Endothelial cell of umbilical vein (primary cell): ENCODE measurements around the gene ZKSCAN2. TPM values are rescaled to one million over a fixed set of nuclear protein-coding genes. Genes with fewer than 3 reads are reported as not detected.

Experiments
- BruUV-seq: library from RNA; stranded (reverse); fragments of 400-500 nt; replicated peaks from 2 replicates; lab custom pipeline; 2021; lab: Mats Ljungman, UMichigan
- CTCF ChIA-PET: fragments of 300-600, 350-600 bp; sonication (Branson Sonifier 250); formaldehyde crosslinking; loops from one replicate; lab custom pipeline; 2021; ENCODE audit warnings: antibody characterized with exemption, inconsistent platforms; lab: Charles Lee
- POLR2A ChIA-PET: fragments of 300-600, 350-600 bp; sonication (Branson Sonifier 250); formaldehyde crosslinking; loops from one replicate; lab custom pipeline; 2021; ENCODE audit warnings: antibody characterized with exemption, inconsistent platforms; lab: Charles Lee
- DNase-seq: peaks from one replicate; pipeline ENCODE4 v3.0.0-alpha.2; 2011; ENCODE audit warnings: low read depth, low spot score
- FAIRE-seq: peaks from 2 replicates; lab custom pipeline; 2011; peaks lifted over from hg19 to GRCh38; lab: Jason Lieb, UNC
- H2AFZ ChIP-seq: 2 replicates; pipeline ENCODE4 v1.6.0; 2012; ENCODE audit warnings: low read depth, low read length, control low read depth, inconsistent platforms
- H3K27ac ChIP-seq: 2 replicates; pipeline ENCODE4 v1.5.1; 2011; ENCODE audit warnings: low read depth, mild to moderate bottlenecking, control low read depth, low read length, moderate library complexity; ENCODE audit not compliant: insufficient read depth
- H3K27me3 ChIP-seq, 2 experiments: 2 replicates each; pipeline versions ENCODE4 v1.6.0 to v1.6.1; 2011; ENCODE audit warnings: low read length in 2 of 2, mixed read lengths in 1 of 2; ENCODE audit not compliant: control insufficient read depth in 2 of 2, insufficient read depth in 2 of 2
- H3K36me3 ChIP-seq, 2 experiments: 2 replicates in 1 of 2; 3 replicates in 1 of 2; pipeline ENCODE4 v1.5.1; 2011; ENCODE audit warnings: low read length in 2 of 2, mild to moderate bottlenecking in 1 of 2, moderate library complexity in 1 of 2; ENCODE audit not compliant: control insufficient read depth in 2 of 2, insufficient read depth in 2 of 2; ENCODE audit errors: extremely low read depth in 1 of 2
- H3K4me1 ChIP-seq: 3 replicates; pipeline ENCODE4 v1.5.1; 2011; ENCODE audit warnings: mild to moderate bottlenecking, low read length; ENCODE audit not compliant: control insufficient read depth, insufficient read depth; ENCODE audit errors: extremely low read depth
- H3K4me2 ChIP-seq: 2 replicates; pipeline ENCODE4 v1.6.1; 2011; ENCODE audit warnings: low read length, control low read depth, mixed read lengths; ENCODE audit not compliant: insufficient read depth
- H3K4me3 ChIP-seq, 3 experiments: fragments of 200-600 bp in 1 of 3; sonication (generic), shearing (Covaris generic) in 1 of 3; replicated peaks in 1 of 3; 2 replicates each; pipeline ENCODE4 v1.5.1; 2011 to 2016; ENCODE audit warnings: control low read depth in 3 of 3, low read length in 3 of 3, mild to moderate bottlenecking in 2 of 3, inconsistent platforms in 1 of 3, low read depth in 1 of 3, moderate library complexity in 1 of 3; ENCODE audit not compliant: insufficient read depth in 1 of 3
- H3K79me2 ChIP-seq: 2 replicates; pipeline ENCODE4 v1.6.0; 2012; ENCODE audit warnings: low read length, inconsistent platforms; ENCODE audit not compliant: control insufficient read depth, insufficient read depth
- H3K9ac ChIP-seq: replicated peaks from 2 replicates; pipeline ENCODE3; 2011; ENCODE audit warnings: low read length, control low read depth; ENCODE audit not compliant: insufficient read depth; ENCODE audit errors: extremely low read depth
- H3K9me1 ChIP-seq: replicated peaks from 3 replicates; pipeline ENCODE4 v1.6.0; 2011; ENCODE audit warnings: mild to moderate bottlenecking, low read length; ENCODE audit not compliant: control insufficient read depth, insufficient read depth; ENCODE audit errors: extremely low read depth
- H3K9me3 ChIP-seq: replicated peaks from 2 replicates; pipeline ENCODE4 v1.5.1; 2012; ENCODE audit warnings: low read length, inconsistent platforms; ENCODE audit not compliant: control insufficient read depth, insufficient read depth
- H4K20me1 ChIP-seq: replicated peaks from 2 replicates; pipeline ENCODE3; 2011; ENCODE audit warnings: mild to moderate bottlenecking, low read length; ENCODE audit not compliant: control insufficient read depth, insufficient read depth; ENCODE audit errors: extremely low read depth
- EZH2 ChIP-seq: IDR thresholded peaks from 2 replicates; pipeline ENCODE4 v1.6.1; 2012; ENCODE audit warnings: borderline replicate concordance, low read depth, mild to moderate bottlenecking, moderate library complexity, low read length, inconsistent platforms; ENCODE audit not compliant: severe bottlenecking
- FOS ChIP-seq: IDR thresholded peaks from 2 replicates; pipeline ENCODE4 v1.6.1; 2011; ENCODE audit warnings: mild to moderate bottlenecking, low read length, moderate library complexity, borderline replicate concordance; ENCODE audit not compliant: insufficient read depth
- GATA2 ChIP-seq: IDR thresholded peaks from 2 replicates; pipeline ENCODE4 v1.7.0; 2011; ENCODE audit warnings: low read depth, mild to moderate bottlenecking, moderate library complexity, mixed read lengths, low read length; ENCODE audit not compliant: insufficient read length, insufficient read depth
- JUN ChIP-seq: IDR thresholded peaks from 2 replicates; pipeline ENCODE4 v1.6.1; 2011; ENCODE audit warnings: borderline replicate concordance, low read depth; ENCODE audit not compliant: insufficient read length, insufficient read depth
- MYC ChIP-seq: IDR thresholded peaks from one replicate; pipeline ENCODE4 v1.6.1; 2011; ENCODE audit warnings: mild to moderate bottlenecking, low read depth, low read length
- POLR2A ChIP-seq: IDR thresholded peaks from 2 replicates; pipeline ENCODE4 v1.6.1; 2012; ENCODE audit warnings: low read depth, mild to moderate bottlenecking, control low read depth, low read length
- POLR2AphosphoS5 ChIP-seq: IDR thresholded peaks from 2 replicates; pipeline ENCODE4 v1.6.1; 2012; ENCODE audit warnings: low read depth, mild to moderate bottlenecking, control low read depth, low read length, moderate library complexity; ENCODE audit not compliant: insufficient read depth
- dilution Hi-C: fragments of 300-500 bp; cut with MboI; formaldehyde crosslinking; loops from one replicate; pipeline ENCODE4 v1.15.0; 2019; ENCODE audit warnings: low sequenced_read_pairs; ENCODE audit not compliant: extremely low pct_ligation_motif_present
- intact Hi-C: fragments of 100-400 bp; cut with micrococcal nuclease; formaldehyde crosslinking; loops from one replicate; pipeline ENCODE4 v1.10.0; 2022
- polyA plus RNA-seq, 4 experiments: library from polyadenylated mRNA; depleted of rRNA in 3 of 4; stranded (reverse) in 3 of 4; unstranded in 1 of 4; fragments of >200 nt; gene quantifications; 2 replicates each; pipeline versions ENCODE4 v1.2.1 to v1.2.3, GENCODE V29; 2011 to 2012; ENCODE audit warnings: missing spikeins in 1 of 4
- total RNA-seq: library from RNA; stranded (reverse); gene quantifications from 2 replicates; pipeline ENCODE4 v1.2.3, GENCODE V29; 2021
- TF ChIP-seq, protein P1 (sequence below), 2 donors: IDR thresholded peaks; 1 replicate in 1 of 2; 2 replicates in 1 of 2; pipeline ENCODE4 v1.5.1; 2011; ENCODE audit warnings: low read length in 2 of 2, mild to moderate bottlenecking in 2 of 2, moderate library complexity in 2 of 2, control low read depth in 1 of 2, inconsistent platforms in 1 of 2, low read depth in 1 of 2; ENCODE audit not compliant: insufficient read depth in 1 of 2; ENCODE audit errors: extremely low read depth in 1 of 2
- TF ChIP-seq, protein P2 (sequence below): IDR thresholded peaks from 2 replicates; pipeline ENCODE4 v1.6.1; 2011; ENCODE audit not compliant: insufficient read depth, insufficient read length

The ZKSCAN2 gene
- total and polyA plus RNA-seq, 2 donors (not counting 3 experiments of a cell fraction or from before 2014, with no cell fraction given) = 1.4 to 4.7 TPM

DNA sequence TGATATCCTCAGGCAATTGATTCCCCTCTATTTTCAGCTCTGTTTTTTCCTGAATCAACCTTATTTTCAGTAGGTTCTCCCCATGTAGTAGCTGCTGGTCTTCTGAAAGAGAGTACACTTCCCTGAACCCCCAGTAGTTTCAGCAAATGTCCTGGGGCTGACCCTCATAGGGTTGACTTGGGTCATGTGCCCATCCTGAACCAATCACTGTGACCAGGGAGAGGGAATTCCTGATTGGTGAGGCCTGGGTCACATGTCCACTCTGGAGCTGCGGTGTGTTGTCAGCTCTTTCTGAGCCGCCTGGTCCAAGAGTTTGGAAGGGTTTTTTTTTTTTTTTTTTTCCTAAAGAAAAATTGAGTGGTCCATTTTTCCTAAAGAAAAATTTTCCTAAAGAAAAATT, 8.3 kb upstream of the ZKSCAN2 start:
- intact Hi-C loops (no loop called here), dilution Hi-C loops (no loop called here)
- TF ChIP-seq, protein P1, sequence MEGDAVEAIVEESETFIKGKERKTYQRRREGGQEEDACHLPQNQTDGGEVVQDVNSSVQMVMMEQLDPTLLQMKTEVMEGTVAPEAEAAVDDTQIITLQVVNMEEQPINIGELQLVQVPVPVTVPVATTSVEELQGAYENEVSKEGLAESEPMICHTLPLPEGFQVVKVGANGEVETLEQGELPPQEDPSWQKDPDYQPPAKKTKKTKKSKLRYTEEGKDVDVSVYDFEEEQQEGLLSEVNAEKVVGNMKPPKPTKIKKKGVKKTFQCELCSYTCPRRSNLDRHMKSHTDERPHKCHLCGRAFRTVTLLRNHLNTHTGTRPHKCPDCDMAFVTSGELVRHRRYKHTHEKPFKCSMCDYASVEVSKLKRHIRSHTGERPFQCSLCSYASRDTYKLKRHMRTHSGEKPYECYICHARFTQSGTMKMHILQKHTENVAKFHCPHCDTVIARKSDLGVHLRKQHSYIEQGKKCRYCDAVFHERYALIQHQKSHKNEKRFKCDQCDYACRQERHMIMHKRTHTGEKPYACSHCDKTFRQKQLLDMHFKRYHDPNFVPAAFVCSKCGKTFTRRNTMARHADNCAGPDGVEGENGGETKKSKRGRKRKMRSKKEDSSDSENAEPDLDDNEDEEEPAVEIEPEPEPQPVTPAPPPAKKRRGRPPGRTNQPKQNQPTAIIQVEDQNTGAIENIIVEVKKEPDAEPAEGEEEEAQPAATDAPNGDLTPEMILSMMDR (IDR thresholded peaks at IDR 0.05; ENCODE audit: extremely low read depth in 1 of 2, insufficient read depth in 1 of 2, low read depth in 1 of 2, low read length in 2 of 2) = no peak
- TF ChIP-seq EZH2 = no peak
- TF ChIP-seq POLR2AphosphoS5 = no peak
- TF ChIP-seq POLR2A = no peak
- no peak for TF ChIP-seq JUN
- no peak for TF ChIP-seq FOS
- TF ChIP-seq, protein P2, sequence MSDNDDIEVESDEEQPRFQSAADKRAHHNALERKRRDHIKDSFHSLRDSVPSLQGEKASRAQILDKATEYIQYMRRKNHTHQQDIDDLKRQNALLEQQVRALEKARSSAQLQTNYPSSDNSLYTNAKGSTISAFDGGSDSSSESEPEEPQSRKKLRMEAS = no peak
- no peak for TF ChIP-seq GATA2
- no peak for TF ChIP-seq MYC
- Histone ChIP-seq H3K4me3 (no peak overlapping the region), H4K20me1 (peaks cover 7% of the 10 kb centered on the region), H3K9me3 (no peaks in the 10 kb centered on the region), H3K4me2 (no peak overlapping the region), H3K9me1 (no peaks in the 10 kb centered on the region), H3K27ac (no peak overlapping the region), H3K27me3 (no peaks in the 10 kb centered on the region), H3K9ac (no peak overlapping the region), H3K36me3 (peaks cover 0 to 2% of the 10 kb centered on the region in 2 experiments), H2AFZ (no peak overlapping the region), H3K4me1 (no peaks in the 10 kb centered on the region), H3K79me2 (peaks cover 14% of the 10 kb centered on the region)
- FAIRE-seq (no peak), DNase-seq (no peak)
- ChIA-PET POLR2A (no interaction called here), CTCF (interaction anchor here (1.6 kb wide), 1 partner anchor 10 kb away, joined by 6 read pairs; no protein-coding TSS in a partner anchor)
- BruUV-seq = no TSS peak
